ENCODE results near the gene WEE1. TPM values are rescaled to one million over a fixed set of nuclear protein-coding genes. Genes with fewer than 3 reads are reported as not detected.
"Not testable (repeated sequence)": the region's sequence is repeated elsewhere in the genome, so short reads cannot be mapped to it uniquely, and the experiment has no call there.

The WEE1 gene
- total RNA-seq, 1 donor from 2014 or later: 111 TPM

DNA sequence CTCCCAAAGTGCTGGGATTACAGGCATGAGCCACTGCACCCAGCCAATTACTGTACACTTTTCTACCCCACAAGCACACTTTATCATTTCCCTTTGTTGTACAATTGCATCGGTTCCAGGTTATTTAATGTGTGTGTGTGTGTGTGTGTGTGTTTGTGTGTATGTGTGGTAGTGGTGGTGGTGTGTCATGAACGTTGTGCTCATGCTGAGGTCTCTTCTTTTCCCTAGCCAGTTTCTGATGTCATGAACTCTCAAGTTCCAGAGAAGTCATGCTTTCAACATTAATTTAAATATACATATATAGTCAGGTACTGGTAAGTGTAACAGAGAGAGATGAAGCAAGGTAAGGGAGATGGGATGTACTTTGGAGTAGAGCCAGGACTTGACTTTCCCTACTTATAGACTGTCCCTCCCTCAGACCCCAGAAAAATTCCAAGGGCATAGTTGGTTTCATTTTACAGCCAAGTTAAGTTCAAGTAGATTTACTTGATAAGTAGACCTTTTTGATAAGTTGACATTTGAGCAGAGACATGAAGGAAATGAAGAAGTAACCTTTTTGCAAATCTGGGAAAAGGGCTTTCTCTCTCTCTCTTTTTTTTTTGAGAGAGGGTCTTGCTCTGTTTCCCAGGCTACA is 42.7 kb downstream of the WEE1 start:
- DNase-seq (ENCODE audit: extremely low spot score, unreplicated experiment): no peak
- H3K4me1 Mint-ChIP-seq (ENCODE audit: unreplicated experiment): peaks cover 43% of the 10 kb centered on the region

GRCh38 chr11:9616858-9617257 is 43.4 kb downstream of the WEE1 start:
- H3K4me3 Mint-ChIP-seq (ENCODE audit: unreplicated experiment): no peak overlapping the region
- TF ChIP-seq, protein P1, sequence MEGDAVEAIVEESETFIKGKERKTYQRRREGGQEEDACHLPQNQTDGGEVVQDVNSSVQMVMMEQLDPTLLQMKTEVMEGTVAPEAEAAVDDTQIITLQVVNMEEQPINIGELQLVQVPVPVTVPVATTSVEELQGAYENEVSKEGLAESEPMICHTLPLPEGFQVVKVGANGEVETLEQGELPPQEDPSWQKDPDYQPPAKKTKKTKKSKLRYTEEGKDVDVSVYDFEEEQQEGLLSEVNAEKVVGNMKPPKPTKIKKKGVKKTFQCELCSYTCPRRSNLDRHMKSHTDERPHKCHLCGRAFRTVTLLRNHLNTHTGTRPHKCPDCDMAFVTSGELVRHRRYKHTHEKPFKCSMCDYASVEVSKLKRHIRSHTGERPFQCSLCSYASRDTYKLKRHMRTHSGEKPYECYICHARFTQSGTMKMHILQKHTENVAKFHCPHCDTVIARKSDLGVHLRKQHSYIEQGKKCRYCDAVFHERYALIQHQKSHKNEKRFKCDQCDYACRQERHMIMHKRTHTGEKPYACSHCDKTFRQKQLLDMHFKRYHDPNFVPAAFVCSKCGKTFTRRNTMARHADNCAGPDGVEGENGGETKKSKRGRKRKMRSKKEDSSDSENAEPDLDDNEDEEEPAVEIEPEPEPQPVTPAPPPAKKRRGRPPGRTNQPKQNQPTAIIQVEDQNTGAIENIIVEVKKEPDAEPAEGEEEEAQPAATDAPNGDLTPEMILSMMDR (IDR thresholded peaks at IDR 0.05): no peak
- no peak overlapping the region for H3K27ac Mint-ChIP-seq (ENCODE audit: unreplicated experiment)
- no peaks in the 10 kb centered on the region for H3K36me3 Mint-ChIP-seq (ENCODE audit: unreplicated experiment)
- H3K27me3 Mint-ChIP-seq (ENCODE audit: unreplicated experiment): no peaks in the 10 kb centered on the region
- peaks cover 42% of the 10 kb centered on the region for H3K4me1 Mint-ChIP-seq (ENCODE audit: unreplicated experiment)
- DNase-seq (ENCODE audit: extremely low spot score, unreplicated experiment): no peak
- no peaks in the 10 kb centered on the region for H3K9me3 Mint-ChIP-seq (ENCODE audit: unreplicated experiment)

More for the DNA sequence above, 42.7 kb downstream of the WEE1 start:
- Mint-ChIP-seq H3K9me3 (ENCODE audit: unreplicated experiment) (no peaks in the 10 kb centered on the region), H3K36me3 (ENCODE audit: unreplicated experiment) (no peaks in the 10 kb centered on the region), H3K4me3 (ENCODE audit: unreplicated experiment) (no peak overlapping the region), H3K27ac (ENCODE audit: unreplicated experiment) (no peak overlapping the region), H3K27me3 (ENCODE audit: unreplicated experiment) (no peaks in the 10 kb centered on the region)
- TF ChIP-seq, protein P1 (IDR thresholded peaks at IDR 0.05): no peak

- Mint-ChIP-seq H3K4me3 (ENCODE audit: unreplicated experiment) (no peak overlapping the region), H3K27ac (ENCODE audit: unreplicated experiment) (peak overlapping the region; percentile 1), H3K4me1 (ENCODE audit: unreplicated experiment) (peaks cover 33% of the 10 kb centered on the region), H3K9me3 (ENCODE audit: unreplicated experiment) (no peaks in the 10 kb centered on the region), H3K36me3 (ENCODE audit: unreplicated experiment) (no peaks in the 10 kb centered on the region), H3K27me3 (ENCODE audit: unreplicated experiment) (no peaks in the 10 kb centered on the region)
- DNase-seq (ENCODE audit: extremely low spot score, unreplicated experiment): no peak
- TF ChIP-seq, protein P1 (IDR thresholded peaks at IDR 0.05): no peak
Measured at GRCh38 chr11:9617940-9618339, 44.5 kb downstream of the WEE1 start.

DNA sequence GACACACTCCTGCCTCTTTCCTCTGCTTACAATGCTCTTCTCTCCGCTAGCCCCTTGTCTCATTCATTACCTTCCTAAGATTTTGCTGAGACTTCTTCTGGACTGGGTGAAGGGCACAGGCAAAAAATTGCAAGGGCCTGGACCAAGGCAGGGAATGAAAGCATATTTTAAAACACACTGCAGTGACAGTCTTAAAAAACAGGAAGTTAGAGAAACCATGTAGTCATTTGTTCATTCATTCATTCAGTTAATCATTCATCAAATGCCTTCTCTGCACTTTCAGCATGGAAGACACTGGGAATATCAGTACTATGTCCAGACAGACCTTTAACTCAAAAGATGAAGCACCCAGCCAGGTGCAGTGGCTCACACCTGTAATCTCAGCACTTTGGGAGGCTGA is 45.5 kb downstream of the WEE1 start:
- no peak for DNase-seq (ENCODE audit: extremely low spot score, unreplicated experiment)
- Mint-ChIP-seq H3K4me1 (ENCODE audit: unreplicated experiment) (peaks cover 24% of the 10 kb centered on the region), H3K27me3 (ENCODE audit: unreplicated experiment) (no peaks in the 10 kb centered on the region), H3K9me3 (ENCODE audit: unreplicated experiment) (no peaks in the 10 kb centered on the region), H3K27ac (ENCODE audit: unreplicated experiment) (no peak overlapping the region), H3K4me3 (ENCODE audit: unreplicated experiment) (no peak overlapping the region), H3K36me3 (ENCODE audit: unreplicated experiment) (no peaks in the 10 kb centered on the region)
- TF ChIP-seq, protein P1 (IDR thresholded peaks at IDR 0.05): no peak

DNA sequence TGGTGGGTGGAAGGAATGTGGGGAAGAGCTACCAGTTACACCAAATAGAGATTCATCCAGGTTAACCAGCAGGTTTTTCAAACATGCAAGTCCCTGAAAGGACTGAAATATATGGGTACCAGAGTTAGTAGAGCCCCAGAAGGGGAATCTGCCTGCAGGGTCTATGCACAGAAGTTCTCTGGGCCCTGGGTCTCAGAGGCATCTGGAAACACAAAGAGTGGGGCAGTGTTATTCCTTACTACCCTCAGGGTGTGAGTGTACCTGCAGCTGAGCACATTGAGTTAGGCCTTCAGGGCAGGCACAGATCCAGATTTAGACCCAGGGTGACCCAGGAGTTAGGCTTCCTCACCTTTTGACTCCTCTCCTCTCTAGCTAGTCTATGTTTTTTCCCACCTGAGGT is 46.5 kb downstream of the WEE1 start:
- TF ChIP-seq, protein P1 (IDR thresholded peaks at IDR 0.05): no peak
- Mint-ChIP-seq H3K4me1 (ENCODE audit: unreplicated experiment) (peaks cover 16% of the 10 kb centered on the region), H3K27me3 (ENCODE audit: unreplicated experiment) (no peaks in the 10 kb centered on the region), H3K36me3 (ENCODE audit: unreplicated experiment) (no peaks in the 10 kb centered on the region), H3K4me3 (ENCODE audit: unreplicated experiment) (no peak overlapping the region), H3K27ac (ENCODE audit: unreplicated experiment) (no peak overlapping the region), H3K9me3 (ENCODE audit: unreplicated experiment) (no peaks in the 10 kb centered on the region)
- DNase-seq (ENCODE audit: extremely low spot score, unreplicated experiment): no peak

DNA sequence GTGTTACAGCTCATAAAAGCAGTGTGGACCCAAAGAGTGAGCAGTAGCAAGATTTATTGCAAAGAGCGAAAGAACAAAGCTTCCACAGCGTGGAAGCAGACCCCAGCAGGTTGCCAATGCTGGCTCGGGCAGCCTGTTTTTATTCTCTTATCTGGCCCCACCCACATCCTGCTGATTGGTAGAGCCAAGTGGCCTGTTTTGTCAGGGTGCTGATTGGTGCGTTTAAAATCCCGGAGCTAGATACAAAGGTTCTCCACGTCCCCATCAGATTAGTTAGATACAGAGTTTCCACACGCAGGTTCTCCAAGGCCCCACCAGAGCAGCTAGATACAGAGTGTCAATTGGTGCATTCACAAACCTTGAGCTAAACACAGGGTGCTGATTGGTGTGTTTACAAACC is 48.9 kb downstream of the WEE1 start:
- H3K9me3 Mint-ChIP-seq (ENCODE audit: unreplicated experiment); H3K36me3 Mint-ChIP-seq (ENCODE audit: unreplicated experiment); H3K4me3 Mint-ChIP-seq (ENCODE audit: unreplicated experiment); DNase-seq (ENCODE audit: extremely low spot score, unreplicated experiment); H3K27me3 Mint-ChIP-seq (ENCODE audit: unreplicated experiment); H3K27ac Mint-ChIP-seq (ENCODE audit: unreplicated experiment): not testable (repeated sequence)
- peaks cover 18% of the 10 kb centered on the region for H3K4me1 Mint-ChIP-seq (ENCODE audit: unreplicated experiment)

DNA sequence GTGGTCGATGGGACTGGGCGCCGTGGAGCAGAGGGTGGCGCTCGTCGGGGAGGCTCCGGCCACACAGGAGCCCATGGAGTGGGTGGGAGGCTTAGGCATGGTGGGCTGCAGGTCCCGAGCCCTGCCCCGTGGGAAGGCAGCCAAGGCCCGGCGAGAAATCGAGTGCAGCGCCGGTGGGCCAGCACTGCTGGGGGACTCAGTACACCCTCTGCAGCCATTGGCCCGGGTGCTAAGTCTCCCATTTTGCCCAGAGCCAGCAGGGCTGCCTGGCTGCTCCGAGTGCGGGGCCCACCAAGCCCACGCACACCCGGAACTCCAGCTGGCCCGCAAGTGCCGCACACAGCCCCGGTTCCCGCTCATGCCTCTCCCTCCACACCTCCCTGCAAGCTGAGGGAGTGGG is 49.6 kb downstream of the WEE1 start:
- H3K4me1 Mint-ChIP-seq (ENCODE audit: unreplicated experiment): peaks cover 13% of the 10 kb centered on the region
- H3K36me3 Mint-ChIP-seq (ENCODE audit: unreplicated experiment); H3K27me3 Mint-ChIP-seq (ENCODE audit: unreplicated experiment); H3K9me3 Mint-ChIP-seq (ENCODE audit: unreplicated experiment); DNase-seq (ENCODE audit: extremely low spot score, unreplicated experiment); H3K27ac Mint-ChIP-seq (ENCODE audit: unreplicated experiment); H3K4me3 Mint-ChIP-seq (ENCODE audit: unreplicated experiment): not testable (repeated sequence)

Measured in osteocyte (in vitro differentiated cells).